ENCODE data around the gene GAL3ST2.

- TF ChIP-seq POLR2A (IDR thresholded peaks at IDR 0.05; ENCODE audit: low read depth, low read length), result no peak
- no peak for TF ChIP-seq TAF1 (IDR thresholded peaks at IDR 0.05; ENCODE audit: low read depth, low read length)
- no peak for TF ChIP-seq POLR2AphosphoS5 (IDR thresholded peaks at IDR 0.05; ENCODE audit: low read depth, low read length)
- no peak for TF ChIP-seq POU2F2 (IDR thresholded peaks at IDR 0.05; ENCODE audit: low read depth, low read length)
Observed at GRCh38 chr2:241835611-241836010, 59.0 kb downstream of the GAL3ST2 start.

Measured in GM12891 (cell line).